ENCODE results near the gene SNX2.

SNX2 gene

DNA sequence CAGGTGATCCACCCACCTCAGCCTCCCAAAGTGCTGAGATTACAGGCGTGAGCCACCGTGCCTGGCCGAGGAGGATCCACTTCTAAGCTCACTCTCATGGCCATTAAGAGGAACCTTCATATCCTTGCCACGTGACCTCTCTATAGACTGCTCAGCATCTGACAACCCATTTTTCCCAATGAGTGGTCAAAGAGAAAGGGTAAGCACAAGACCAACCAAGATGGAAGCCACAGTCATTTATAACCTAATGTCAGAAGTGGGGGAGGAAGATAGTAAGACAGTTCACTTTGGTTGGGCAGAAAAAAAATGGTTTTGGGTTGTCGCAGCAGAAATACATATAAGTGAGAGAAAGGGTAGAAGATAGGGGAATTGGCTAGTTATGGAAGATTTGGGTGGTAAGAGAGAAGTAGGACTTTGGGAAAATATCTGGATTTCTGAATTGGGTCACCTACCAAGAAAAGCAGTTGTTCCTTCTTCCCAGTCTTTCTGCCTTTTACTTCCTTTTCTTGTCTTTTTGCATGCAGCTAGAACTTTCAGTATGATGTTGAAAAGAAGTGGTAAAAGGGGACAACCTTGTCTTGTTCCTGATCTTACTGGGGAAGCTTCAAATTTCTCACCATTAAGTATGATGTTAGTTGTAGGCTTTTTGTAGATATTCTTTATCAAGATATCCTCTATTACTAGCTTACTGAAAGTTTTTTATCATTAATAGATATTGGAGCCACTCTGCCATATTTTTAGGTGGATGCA is 15.6 kb downstream of the SNX2 start:
- no peaks in the 10 kb centered on the region for H3K27me3 ChIP-seq (ENCODE audit: insufficient read depth, low read depth, severe bottlenecking)
- no peaks in the 10 kb centered on the region for H3K9me3 ChIP-seq (ENCODE audit: severe bottlenecking)
- H3K27ac ChIP-seq: no peak overlapping the region
- no peak for DNase-seq
- H3K36me3 ChIP-seq: no peaks in the 10 kb centered on the region
- H3K4me3 ChIP-seq (ENCODE audit: low read depth, low read length): no peak overlapping the region
- TF ChIP-seq, protein P1, sequence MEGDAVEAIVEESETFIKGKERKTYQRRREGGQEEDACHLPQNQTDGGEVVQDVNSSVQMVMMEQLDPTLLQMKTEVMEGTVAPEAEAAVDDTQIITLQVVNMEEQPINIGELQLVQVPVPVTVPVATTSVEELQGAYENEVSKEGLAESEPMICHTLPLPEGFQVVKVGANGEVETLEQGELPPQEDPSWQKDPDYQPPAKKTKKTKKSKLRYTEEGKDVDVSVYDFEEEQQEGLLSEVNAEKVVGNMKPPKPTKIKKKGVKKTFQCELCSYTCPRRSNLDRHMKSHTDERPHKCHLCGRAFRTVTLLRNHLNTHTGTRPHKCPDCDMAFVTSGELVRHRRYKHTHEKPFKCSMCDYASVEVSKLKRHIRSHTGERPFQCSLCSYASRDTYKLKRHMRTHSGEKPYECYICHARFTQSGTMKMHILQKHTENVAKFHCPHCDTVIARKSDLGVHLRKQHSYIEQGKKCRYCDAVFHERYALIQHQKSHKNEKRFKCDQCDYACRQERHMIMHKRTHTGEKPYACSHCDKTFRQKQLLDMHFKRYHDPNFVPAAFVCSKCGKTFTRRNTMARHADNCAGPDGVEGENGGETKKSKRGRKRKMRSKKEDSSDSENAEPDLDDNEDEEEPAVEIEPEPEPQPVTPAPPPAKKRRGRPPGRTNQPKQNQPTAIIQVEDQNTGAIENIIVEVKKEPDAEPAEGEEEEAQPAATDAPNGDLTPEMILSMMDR (IDR thresholded peaks at IDR 0.05; ENCODE audit: low read depth, low read length): no peak

DNA sequence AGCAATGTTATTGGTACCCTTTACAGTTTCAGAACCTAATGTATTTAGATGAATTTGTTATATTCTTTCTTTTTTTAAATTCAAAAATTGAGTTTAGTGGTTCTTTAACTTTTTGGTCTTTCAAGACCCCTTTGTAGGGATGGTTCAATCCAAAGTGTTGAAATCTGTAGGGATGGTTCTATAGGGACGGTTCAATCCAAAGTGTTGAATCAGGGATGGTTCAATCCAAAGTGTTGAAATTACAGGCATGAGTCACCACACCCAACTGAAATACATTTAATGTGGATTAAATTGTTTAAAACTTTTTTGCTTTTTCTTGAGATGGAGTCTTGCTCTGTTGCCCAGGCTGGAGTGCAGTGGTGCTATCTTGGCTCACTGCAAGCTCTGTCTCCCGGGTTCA is 30.6 kb downstream of the SNX2 start:
- TF ChIP-seq, protein P1 (IDR thresholded peaks at IDR 0.05; ENCODE audit: low read depth, low read length): no peak
- peaks cover 22% of the 10 kb centered on the region for H3K36me3 ChIP-seq
- no peak overlapping the region for H3K27ac ChIP-seq
- no peaks in the 10 kb centered on the region for H3K9me3 ChIP-seq (ENCODE audit: severe bottlenecking)
- H3K4me3 ChIP-seq (ENCODE audit: low read depth, low read length): no peak overlapping the region
- no peaks in the 10 kb centered on the region for H3K27me3 ChIP-seq (ENCODE audit: insufficient read depth, low read depth, severe bottlenecking)
- no peak for DNase-seq

DNA sequence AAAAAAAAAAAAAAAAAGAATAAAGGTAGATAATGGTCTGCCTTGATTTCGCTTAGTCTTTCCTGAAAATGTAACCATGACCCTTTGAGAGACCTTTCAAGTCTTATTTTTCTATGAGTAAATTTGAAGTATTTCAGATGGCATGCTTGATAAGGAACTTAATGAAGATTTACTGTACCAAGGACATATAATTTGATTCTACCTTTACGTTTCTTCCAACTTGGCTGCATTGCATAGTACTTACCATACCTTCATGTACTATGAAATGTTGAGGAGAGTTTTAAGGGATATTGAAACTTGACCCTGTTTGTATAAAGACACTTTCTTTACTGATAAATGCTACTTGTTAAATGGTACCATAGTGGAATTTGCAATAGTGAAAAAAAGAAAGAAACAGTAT is 35.5 kb downstream of the SNX2 start:
- Histone ChIP-seq H3K36me3 (peaks cover 10% of the 10 kb centered on the region), H3K27ac (peak overlapping the region; percentile 54; the same call in 1 of the 2 replicates), H3K4me3 (ENCODE audit: low read depth, low read length) (no peak overlapping the region), H3K9me3 (ENCODE audit: severe bottlenecking) (no peaks in the 10 kb centered on the region), H3K27me3 (ENCODE audit: insufficient read depth, low read depth, severe bottlenecking) (no peaks in the 10 kb centered on the region)
- DNase-seq: no peak
- TF ChIP-seq, protein P1 (IDR thresholded peaks at IDR 0.05; ENCODE audit: low read depth, low read length): no peak

DNA sequence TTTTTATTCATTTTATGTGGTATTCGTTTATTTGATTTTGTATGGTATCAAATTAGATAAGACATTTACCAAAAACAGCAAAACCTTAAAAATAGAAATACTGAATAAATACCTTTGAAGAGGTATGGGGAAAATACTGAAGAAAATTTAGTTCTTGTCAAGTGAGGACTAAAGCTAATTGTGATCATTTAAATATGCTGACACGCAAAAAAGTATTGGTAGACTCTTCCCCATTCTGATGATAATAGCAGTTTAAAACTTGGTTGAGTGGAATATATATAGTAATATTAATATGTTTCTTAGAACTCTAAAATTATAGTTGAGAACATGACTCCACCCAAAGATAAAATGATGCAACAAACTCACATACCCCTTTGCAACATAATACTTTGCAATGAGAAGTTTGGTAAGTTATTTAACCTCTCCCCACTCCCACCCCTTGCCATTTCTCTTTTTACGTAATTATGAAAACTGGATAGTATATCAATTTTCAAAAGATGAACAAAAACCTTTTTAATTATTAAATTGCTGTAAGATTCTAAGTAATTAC is 40.4 kb downstream of the SNX2 start:
- TF ChIP-seq, protein P1 (IDR thresholded peaks at IDR 0.05; ENCODE audit: low read depth, low read length): no peak
- DNase-seq: no peak
- no peak overlapping the region for H3K4me3 ChIP-seq (ENCODE audit: low read depth, low read length)
- no peak overlapping the region for H3K27ac ChIP-seq
- H3K27me3 ChIP-seq (ENCODE audit: insufficient read depth, low read depth, severe bottlenecking): no peaks in the 10 kb centered on the region
- peaks cover 13% of the 10 kb centered on the region for H3K36me3 ChIP-seq
- H3K9me3 ChIP-seq (ENCODE audit: severe bottlenecking): no peaks in the 10 kb centered on the region

DNA sequence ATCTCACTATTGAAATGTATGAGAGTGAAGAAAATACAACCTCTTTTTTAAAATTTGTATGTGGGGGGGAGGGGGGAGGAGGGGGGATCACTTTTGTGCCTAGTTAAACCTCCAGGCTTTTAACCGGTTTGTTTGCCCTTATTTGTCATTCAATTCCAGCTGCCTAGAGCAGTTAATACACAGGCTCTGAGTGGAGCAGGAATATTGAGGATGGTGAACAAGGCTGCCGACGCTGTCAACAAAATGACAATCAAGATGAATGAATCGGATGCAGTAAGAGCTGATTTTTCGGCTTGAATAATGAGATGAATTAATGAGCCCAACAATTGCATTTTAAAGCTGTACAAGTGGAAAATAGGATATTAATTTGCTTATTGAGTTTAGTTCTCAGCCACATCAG is 41.9 kb downstream of the SNX2 start:
- DNase-seq: no peak
- H3K36me3 ChIP-seq: peaks cover 21% of the 10 kb centered on the region

More for the DNA sequence above, 41.9 kb downstream of the SNX2 start:
- TF ChIP-seq, protein P1 (IDR thresholded peaks at IDR 0.05; ENCODE audit: low read depth, low read length): no peak
- no peak overlapping the region for H3K4me3 ChIP-seq (ENCODE audit: low read depth, low read length)
- H3K27ac ChIP-seq: no peak overlapping the region
- H3K9me3 ChIP-seq (ENCODE audit: severe bottlenecking): no peaks in the 10 kb centered on the region
- no peaks in the 10 kb centered on the region for H3K27me3 ChIP-seq (ENCODE audit: insufficient read depth, low read depth, severe bottlenecking)

Data from WERI-Rb-1 (cell line).